HCT116 (cell line): Measurements from ENCODE around the gene MFAP1. TPM values are rescaled to one million over a fixed set of nuclear protein-coding genes. Genes with fewer than 3 reads are reported as not detected.
A peak's percentile ranks its signal among the peaks of the same experiment; 100 is the strongest.
"Not testable (repeated sequence)": the region's sequence is repeated elsewhere in the genome, so short reads cannot be mapped to it uniquely, and the experiment has no call there.

Experiments used
- ATAC-seq: fragments of 200-7000 bp; cut with Tn5 transposase; 2 replicates; pipeline ENCODE4 v1.9.1; 2020; ENCODE audit warnings: mild to moderate bottlenecking, moderate library complexity
- BruUV-seq: library from RNA; stranded (reverse); fragments of 400-500 nt; replicated peaks from 2 replicates; lab custom pipeline; 2021; lab: Mats Ljungman, UMichigan
- CTCF ChIA-PET: fragments of 300-600 bp; sonication (Branson Sonifier 250); formaldehyde crosslinking; loops from one replicate; lab custom pipeline; 2021; ENCODE audit warnings: antibody characterized with exemption; lab: Charles Lee
- POLR2A ChIA-PET: fragments of 300-600, 350-600 bp; sonication (Branson Sonifier 250); formaldehyde crosslinking; loops from one replicate; lab custom pipeline; 2021; ENCODE audit warnings: antibody characterized with exemption; lab: Charles Lee
- RAD21 ChIA-PET, 2 experiments: fragments of 300-600 bp; sonication (Branson Sonifier 250); formaldehyde crosslinking; loops; one replicate each; lab custom pipeline; 2023; ENCODE audit warnings: low total read pairs in 2 of 2; ENCODE audit not compliant: uncharacterized antibody in 2 of 2, unreplicated experiment in 2 of 2, low non-redundant PET in 1 of 2; lab: Charles Lee
- DNase-seq: peaks from one replicate; pipeline ENCODE4 v3.0.0-alpha.2; 2010; ENCODE audit warnings: low read depth, low spot score
- H2AFZ ChIP-seq: fragments of 200-600 bp; shearing (Covaris generic), sonication (generic); 2 replicates; pipeline ENCODE4 v1.6.1; 2017; ENCODE audit warnings: low read depth, mixed run types, mixed read lengths, antibody characterized with exemption, low read length; ENCODE audit not compliant: poor library complexity, severe bottlenecking
- H3K27ac ChIP-seq: 2 replicates; pipeline ENCODE4 v1.5.1; 2012; ENCODE audit warnings: low read depth, low read length
- H3K27me3 ChIP-seq: fragments of 200-600 bp; sonication (generic); 2 replicates; pipeline ENCODE4 v1.6.1; 2016; ENCODE audit warnings: mixed run types, low read length, mixed read lengths; ENCODE audit not compliant: insufficient read depth
- H3K36me3 ChIP-seq, 2 experiments: fragments of 200-500 bp in 1 of 2; fragments of 200-600 bp in 1 of 2; sonication (Bioruptor generic) in 1 of 2; sonication (generic) in 1 of 2; 2 replicates each; pipeline versions ENCODE4 v1.5.1 to v1.6.1; 2014 to 2016; ENCODE audit warnings: low read length in 2 of 2, inconsistent platforms in 1 of 2, mixed read lengths in 1 of 2, mixed run types in 1 of 2; ENCODE audit not compliant: insufficient read depth in 2 of 2, control insufficient read depth in 1 of 2
- H3K4me1 ChIP-seq, 2 experiments: fragments of 200-600 bp in 1 of 2; sonication (generic) in 1 of 2; 2 replicates each; pipeline versions ENCODE4 v1.5.1 to v1.6.1; 2012 to 2017; ENCODE audit warnings: low read length in 2 of 2, inconsistent platforms in 1 of 2, mild to moderate bottlenecking in 1 of 2, mixed read lengths in 1 of 2, mixed run types in 1 of 2, moderate library complexity in 1 of 2; ENCODE audit not compliant: insufficient read depth in 2 of 2, control insufficient read depth in 1 of 2
- H3K4me2 ChIP-seq: fragments of 200-600 bp; sonication (generic); 2 replicates; pipeline ENCODE4 v1.6.1; 2017; ENCODE audit warnings: mixed run types, low read length, mixed read lengths
- H3K4me3 ChIP-seq, 2 experiments: fragments of 200-600 bp in 1 of 2; sonication (generic) in 1 of 2; replicated peaks in 1 of 2; 2 replicates each; pipeline ENCODE4 v1.5.1; 2011 to 2016; ENCODE audit warnings: low read length in 2 of 2, control low read depth in 1 of 2, low read depth in 1 of 2, mild to moderate bottlenecking in 1 of 2, mixed read lengths in 1 of 2, mixed run types in 1 of 2
- H3K79me2 ChIP-seq: fragments of 200-600 bp; sonication (generic); 2 replicates; pipeline ENCODE4 v1.6.1; 2017; ENCODE audit warnings: mild to moderate bottlenecking, mixed run types, low read length, moderate library complexity, mixed read lengths; ENCODE audit not compliant: insufficient read depth
- H3K9ac ChIP-seq: fragments of 200-600 bp; sonication (generic); 2 replicates; pipeline ENCODE4 v1.6.1; 2016; ENCODE audit warnings: low read length, mixed read lengths
- H3K9me2 ChIP-seq: fragments of 200-600 bp; sonication (generic), shearing (Covaris generic); 2 replicates; pipeline ENCODE4 v1.6.1; 2017; ENCODE audit warnings: mixed run types, mild to moderate bottlenecking, moderate library complexity; ENCODE audit not compliant: insufficient read depth
- H3K9me3 ChIP-seq, 2 experiments: fragments of 200-500 bp in 1 of 2; fragments of 200-600 bp in 1 of 2; sonication (Bioruptor generic) in 1 of 2; sonication (generic) in 1 of 2; 2 replicates each; pipeline ENCODE4 v1.6.1; 2014 to 2017; ENCODE audit warnings: low read length in 2 of 2, mixed read lengths in 2 of 2, inconsistent platforms in 1 of 2, low read depth in 1 of 2, mild to moderate bottlenecking in 1 of 2, mixed run types in 1 of 2, moderate library complexity in 1 of 2; ENCODE audit not compliant: control insufficient read depth in 1 of 2, insufficient read depth in 1 of 2
- H4K20me1 ChIP-seq: fragments of 200-600 bp; sonication (generic), shearing (Covaris generic); 2 replicates; pipeline ENCODE4 v1.6.1; 2017; ENCODE audit warnings: mixed run types, mild to moderate bottlenecking, moderate library complexity; ENCODE audit not compliant: insufficient read depth
- CEBPB ChIP-seq: IDR thresholded peaks from 2 replicates; pipeline ENCODE4 v1.6.1; 2012; ENCODE audit warnings: low read depth
- CTCF ChIP-seq, 3 experiments: fragments of 200-600 bp in 1 of 3; sonication (generic) in 1 of 3; IDR thresholded peaks in 2 of 3; conservative IDR thresholded peaks in 1 of 3; 2 replicates each; pipeline ENCODE4 v1.5.1; 2012 to 2017; ENCODE audit warnings: low read depth in 2 of 3, low read length in 2 of 3, antibody characterized with exemption in 1 of 3, borderline replicate concordance in 1 of 3, control low read depth in 1 of 3, mild to moderate bottlenecking in 1 of 3, mixed read lengths in 1 of 3, mixed run types in 1 of 3, moderate library complexity in 1 of 3; ENCODE audit not compliant: insufficient read depth in 1 of 3
- EGR1 ChIP-seq: IDR thresholded peaks from 2 replicates; pipeline ENCODE4 v1.6.1; 2012; ENCODE audit warnings: low read depth
- FOSL1 ChIP-seq: IDR thresholded peaks from 2 replicates; pipeline ENCODE4 v1.6.1; 2012; ENCODE audit warnings: low read depth
- JUND ChIP-seq: IDR thresholded peaks from 2 replicates; pipeline ENCODE4 v1.6.1; 2012
- POLR2A ChIP-seq: IDR thresholded peaks from 2 replicates; pipeline ENCODE4 v1.7.0; 2011; ENCODE audit warnings: borderline replicate concordance; ENCODE audit not compliant: insufficient read depth, insufficient read length; ENCODE audit errors: extremely low read depth
- POLR2AphosphoS5 ChIP-seq: IDR thresholded peaks from 2 replicates; pipeline ENCODE4 v1.6.1; 2011; ENCODE audit warnings: mild to moderate bottlenecking, low read depth, low read length, moderate library complexity
- RAD21 ChIP-seq: IDR thresholded peaks from 2 replicates; pipeline ENCODE4 v1.6.1; 2012; ENCODE audit warnings: low read depth, mild to moderate bottlenecking
- REST ChIP-seq: IDR thresholded peaks from 2 replicates; pipeline ENCODE4 v1.6.1; 2012; ENCODE audit warnings: low read depth
- SP1 ChIP-seq: IDR thresholded peaks from 2 replicates; pipeline ENCODE4 v1.6.1; 2012; ENCODE audit warnings: low read depth
- SRF ChIP-seq: IDR thresholded peaks from 2 replicates; pipeline ENCODE4 v1.6.1; 2012; ENCODE audit warnings: low read depth
- TCF7L2 ChIP-seq: IDR thresholded peaks from 2 replicates; pipeline ENCODE4 v1.7.0; 2011; ENCODE audit warnings: borderline replicate concordance, inconsistent platforms; ENCODE audit not compliant: insufficient read depth, insufficient read length; ENCODE audit errors: extremely low read depth
- ZBTB33 ChIP-seq: IDR thresholded peaks from 2 replicates; pipeline ENCODE4 v1.6.1; 2011; ENCODE audit warnings: mild to moderate bottlenecking, low read length, moderate library complexity; ENCODE audit not compliant: insufficient replicate concordance; ENCODE audit errors: extremely low read depth
- ZFX ChIP-seq: fragments of 450-650 bp; IDR thresholded peaks from 2 replicates; pipeline ENCODE4 v1.6.1; 2017
- intact Hi-C: fragments of 100-400 bp; cut with micrococcal nuclease; formaldehyde crosslinking; loops from 2 replicates; pipeline ENCODE4 v1.10.0; 2022
- total RNA-seq: library from RNA; stranded (reverse); gene quantifications from one replicate; pipeline ENCODE4 v1.2.1, GENCODE V29; 2021; ENCODE audit not compliant: unreplicated experiment

Gene MFAP1
- total RNA-seq, 1 experiment from 2014 or later, result 32.7 TPM

- intact Hi-C loops, result no loop called here
- DNase-seq (no peak), ATAC-seq (0 out of 2 replicates have a peak, but pooled peaks have one; percentile 34)
- Histone ChIP-seq H3K4me1 (no peaks in the 10 kb centered on the region), H3K9me3 (no peaks in the 10 kb centered on the region), H4K20me1 (no peaks in the 10 kb centered on the region), H2AFZ (no peak overlapping the region), H3K4me2 (no peak overlapping the region), H3K36me3 (peaks cover 10 to 14% of the 10 kb centered on the region in 2 experiments; a peak in 2 of 4 replicates), H3K27ac (no peak overlapping the region), H3K79me2 (no peaks in the 10 kb centered on the region; the same call in 1 of the 2 replicates), H3K9ac (no peak overlapping the region), H3K4me3 (no peak overlapping the region), H3K27me3 (no peaks in the 10 kb centered on the region), H3K9me2 (no peaks in the 10 kb centered on the region)
- BruUV-seq, result no TSS peak
- TF ChIP-seq EGR1 (no peak), ZBTB33 (no peak), FOSL1 (no peak), RAD21 (no peak), CTCF (IDR thresholded peaks at IDR 0.05 in 2 of 3, conservative IDR thresholded peaks at IDR 0.05 in 1 of 3; ENCODE audit: borderline replicate concordance in 1 of 3, insufficient read depth in 1 of 3, low read depth in 2 of 3, low read length in 2 of 3) (no peak), SRF (no peak), POLR2AphosphoS5 (no peak), JUND (no peak), ZFX (no peak), SP1 (no peak), REST (no peak), POLR2A (no peak), TCF7L2 (no peak), CEBPB (no peak)
- ChIA-PET POLR2A (no interaction called here), RAD21 (no interaction called here), CTCF (no interaction called here)
Measured at GRCh38 chr15:43867096-43867495, 42.6 kb upstream of the MFAP1 start.

DNA sequence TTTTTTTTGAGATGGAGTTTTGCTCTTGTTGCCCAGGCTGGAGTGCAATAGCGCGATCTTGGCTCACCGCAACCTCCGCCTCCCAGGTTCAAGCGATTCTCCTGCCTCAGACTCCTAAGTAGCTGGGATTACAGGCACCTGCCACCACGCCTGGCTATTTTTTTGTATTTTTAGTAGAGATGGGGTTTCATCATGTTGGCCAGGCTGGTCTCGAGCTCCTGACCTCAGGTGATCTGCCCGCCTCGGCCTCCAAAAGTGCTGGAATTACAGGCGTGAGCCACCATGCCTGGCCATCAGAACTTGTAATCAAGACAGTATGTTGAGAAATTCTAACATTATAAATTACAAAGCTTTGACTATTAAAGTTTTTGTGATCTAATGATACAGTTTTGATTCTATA, 42.1 kb upstream of the MFAP1 start:
- H3K79me2 ChIP-seq, H2AFZ ChIP-seq, CTCF ChIA-PET, H3K9me3 ChIP-seq, H4K20me1 ChIP-seq, POLR2A ChIA-PET, RAD21 ChIA-PET, DNase-seq, intact Hi-C loops, ATAC-seq, H3K9ac ChIP-seq, H3K4me2 ChIP-seq, H3K27ac ChIP-seq, H3K4me3 ChIP-seq, H3K4me1 ChIP-seq, H3K9me2 ChIP-seq, H3K27me3 ChIP-seq: not testable (repeated sequence)
- peaks cover 11% of the 10 kb centered on the region in 2 experiments; a peak in 3 of 4 replicates for H3K36me3 ChIP-seq
- BruUV-seq, result TSS peak; percentile 27
